HepG2 (cell line): ENCODE results near the gene FMNL1. TPM values are rescaled to one million over a fixed set of nuclear protein-coding genes. Genes with fewer than 3 reads are reported as not detected.

Source experiments
- BHLHE40 ChIP-seq: IDR thresholded peaks from 2 replicates; pipeline ENCODE4 v1.6.1; 2011; ENCODE audit warnings: low read length, improper control_type of control experiment
- GLI4 ChIP-seq: sonication (generic); formaldehyde crosslinking; IDR thresholded peaks from 2 replicates; pipeline ENCODE4 v1.5.1; 2020; ENCODE audit warnings: missing genetic modification reagents, mild to moderate bottlenecking, moderate library complexity, borderline replicate concordance
- GPN1 ChIP-seq: sonication (generic); formaldehyde crosslinking; IDR thresholded peaks from 2 replicates; pipeline ENCODE4 v1.5.1; 2020; ENCODE audit warnings: missing genetic modification reagents, borderline replicate concordance
- IRF2 ChIP-seq: IDR thresholded peaks from 2 replicates; pipeline ENCODE4 v1.6.1; 2018; ENCODE audit warnings: missing genetic modification reagents, missing compliant biosample characterization
- IRF9 ChIP-seq: sonication (generic); formaldehyde crosslinking; IDR thresholded peaks from 2 replicates; pipeline ENCODE4 v1.8.0; 2022; ENCODE audit warnings: missing genetic modification reagents, mild to moderate bottlenecking, borderline replicate concordance
- KLF6 ChIP-seq: IDR thresholded peaks from 2 replicates; pipeline ENCODE4 v1.8.0; 2016; ENCODE audit warnings: missing biosample characterization, missing genetic modification reagents
- NCOA2 ChIP-seq: sonication (generic); formaldehyde crosslinking; IDR thresholded peaks from 2 replicates; pipeline ENCODE4 v1.8.0; 2022; ENCODE audit warnings: inconsistent platforms
- NFAT5 ChIP-seq: sonication (generic); formaldehyde crosslinking; IDR thresholded peaks from 2 replicates; pipeline ENCODE4 v1.4.0; 2020; ENCODE audit warnings: missing genetic modification reagents
- NFIB ChIP-seq: sonication (generic); formaldehyde crosslinking; IDR thresholded peaks from 2 replicates; pipeline ENCODE4 v1.9.0; 2021; ENCODE audit warnings: missing genetic modification reagents, mild to moderate bottlenecking, borderline replicate concordance
- NFRKB ChIP-seq: fragments of 450-650 bp; IDR thresholded peaks from 2 replicates; pipeline ENCODE4 v1.6.1; 2017
- SIX4 ChIP-seq: sonication (generic); formaldehyde crosslinking; IDR thresholded peaks from 2 replicates; pipeline ENCODE4 v1.4.0; 2020; ENCODE audit warnings: missing genetic modification reagents
- THAP11 ChIP-seq: IDR thresholded peaks from 2 replicates; pipeline ENCODE4 v1.6.1; 2016; ENCODE audit warnings: missing biosample characterization, missing genetic modification reagents
- ZNF260 ChIP-seq: sonication (generic); formaldehyde crosslinking; IDR thresholded peaks from 2 replicates; pipeline ENCODE4 v1.4.0; 2020; ENCODE audit warnings: missing genetic modification reagents, low read depth, mild to moderate bottlenecking, borderline replicate concordance
- ZNF331 ChIP-seq: sonication (generic); formaldehyde crosslinking; IDR thresholded peaks from 2 replicates; pipeline ENCODE4 v1.4.0; 2020; ENCODE audit warnings: missing genetic modification reagents
- ZNF589 ChIP-seq: sonication (generic); formaldehyde crosslinking; conservative IDR thresholded peaks from 2 replicates; pipeline ENCODE4 v1.8.0; 2022; ENCODE audit warnings: mild to moderate bottlenecking, moderate library complexity, missing genetic modification reagents
- ZNF724P ChIP-seq: sonication (generic); formaldehyde crosslinking; IDR thresholded peaks from 2 replicates; pipeline ENCODE4 v1.8.0; 2022; ENCODE audit warnings: missing genetic modification reagents, borderline replicate concordance
- ZNF777 ChIP-seq: sonication (generic); formaldehyde crosslinking; IDR thresholded peaks from 2 replicates; pipeline ENCODE4 v1.4.0; 2020; ENCODE audit warnings: missing genetic modification reagents
- ZNF781 ChIP-seq: sonication (generic); formaldehyde crosslinking; IDR thresholded peaks from 2 replicates; pipeline ENCODE4 v1.5.1; 2020; ENCODE audit warnings: borderline replicate concordance, mild to moderate bottlenecking, missing genetic modification reagents; ENCODE audit errors: not compliant biosample characterization
- ZNF850 ChIP-seq: sonication (generic); formaldehyde crosslinking; conservative IDR thresholded peaks from 2 replicates; pipeline ENCODE4 v1.9.0; 2021; ENCODE audit warnings: mild to moderate bottlenecking, missing genetic modification reagents
- ZNF878 ChIP-seq: sonication (generic); formaldehyde crosslinking; IDR thresholded peaks from 2 replicates; pipeline ENCODE4 v1.8.1; 2023; ENCODE audit warnings: mild to moderate bottlenecking, missing genetic modification reagents, moderate library complexity
- ZSCAN20 ChIP-seq: sonication (generic); formaldehyde crosslinking; IDR thresholded peaks from 2 replicates; pipeline ENCODE4 v1.4.0; 2020; ENCODE audit warnings: missing genetic modification reagents, mild to moderate bottlenecking, borderline replicate concordance
- polyA plus RNA-seq, 8 experiments: library from polyadenylated mRNA; depleted of rRNA in 3 of 8; stranded (reverse) in 7 of 8; unstranded in 1 of 8; fragments of >200 nt; fragmentation: Illumina TruSeq in 4 of 8; extraction: Trizol in 4 of 8; gene quantifications; 2 replicates each; pipeline versions ENCODE4 v1.2.1 to v1.2.3, GENCODE V29; 2011 to 2016; ENCODE audit warnings: low read depth in 4 of 8, missing spikeins in 1 of 8, mixed read lengths in 1 of 8; ENCODE audit not compliant: insufficient read depth in 1 of 8
- total RNA-seq, 5 experiments: library from RNA; depleted of rRNA; stranded (reverse); fragments of >200 nt; fragmentation: Illumina TruSeq; extraction: Trizol; gene quantifications; 2 replicates each; pipeline ENCODE4 v1.2.3, GENCODE V29; 2016; ENCODE audit warnings: low read depth in 1 of 5
- TF ChIP-seq, protein P1 (sequence below): sonication (generic); formaldehyde crosslinking; IDR thresholded peaks from 2 replicates; pipeline ENCODE4 v1.8.1; 2022; ENCODE audit warnings: low read depth, mild to moderate bottlenecking, missing genetic modification reagents

FMNL1 gene
- total and polyA plus RNA-seq, 2 of the 13 experiments (the other 11 are each of a cell fraction or from before 2014, with no cell fraction given), result 0.53 to 0.70 TPM

GRCh38 chr17:45218895-45219661 lies 2.6 kb upstream of the FMNL1 start (continued):
- TF ChIP-seq NFAT5 (CRISPR knock-in tag) (no peak), ZNF260 (CRISPR knock-in tag) (no peak), ZNF589 (no peak), ZNF878 (CRISPR knock-in tag) (no peak), NFRKB (no peak), ZNF850 (CRISPR knock-in tag) (no peak), GLI4 (CRISPR knock-in tag) (no peak), NCOA2 (CRISPR knock-in tag) (peak; percentile 9; the same call in 1 of the 2 replicates), IRF2 (CRISPR knock-in tag) (0 out of 2 replicates have a peak, but pooled peaks have one; percentile 47), ZNF724P (no peak), BHLHE40 (0 out of 2 replicates have a peak, but pooled peaks have one; percentile 31), ZNF777 (CRISPR knock-in tag) (no peak), THAP11 (CRISPR knock-in tag) (peak; percentile 41; the same call in 1 of the 2 replicates), IRF9 (no peak), ZSCAN20 (CRISPR knock-in tag) (no peak), GPN1 (CRISPR knock-in tag) (no peak), SIX4 (CRISPR knock-in tag) (no peak), ZNF331 (CRISPR knock-in tag) (0 out of 2 replicates have a peak, but pooled peaks have one; percentile 23), ZNF781 (CRISPR knock-in tag) (no peak), NFIB (CRISPR knock-in tag) (no peak), KLF6 (no peak)
- TF ChIP-seq, protein P1, sequence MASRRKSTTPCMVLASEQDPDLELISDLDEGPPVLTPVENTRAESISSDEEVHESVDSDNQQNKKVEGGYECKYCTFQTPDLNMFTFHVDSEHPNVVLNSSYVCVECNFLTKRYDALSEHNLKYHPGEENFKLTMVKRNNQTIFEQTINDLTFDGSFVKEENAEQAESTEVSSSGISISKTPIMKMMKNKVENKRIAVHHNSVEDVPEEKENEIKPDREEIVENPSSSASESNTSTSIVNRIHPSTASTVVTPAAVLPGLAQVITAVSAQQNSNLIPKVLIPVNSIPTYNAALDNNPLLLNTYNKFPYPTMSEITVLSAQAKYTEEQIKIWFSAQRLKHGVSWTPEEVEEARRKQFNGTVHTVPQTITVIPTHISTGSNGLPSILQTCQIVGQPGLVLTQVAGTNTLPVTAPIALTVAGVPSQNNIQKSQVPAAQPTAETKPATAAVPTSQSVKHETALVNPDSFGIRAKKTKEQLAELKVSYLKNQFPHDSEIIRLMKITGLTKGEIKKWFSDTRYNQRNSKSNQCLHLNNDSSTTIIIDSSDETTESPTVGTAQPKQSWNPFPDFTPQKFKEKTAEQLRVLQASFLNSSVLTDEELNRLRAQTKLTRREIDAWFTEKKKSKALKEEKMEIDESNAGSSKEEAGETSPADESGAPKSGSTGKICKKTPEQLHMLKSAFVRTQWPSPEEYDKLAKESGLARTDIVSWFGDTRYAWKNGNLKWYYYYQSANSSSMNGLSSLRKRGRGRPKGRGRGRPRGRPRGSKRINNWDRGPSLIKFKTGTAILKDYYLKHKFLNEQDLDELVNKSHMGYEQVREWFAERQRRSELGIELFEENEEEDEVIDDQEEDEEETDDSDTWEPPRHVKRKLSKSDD (CRISPR knock-in tag), result no peak
